Urothelium cell line (cell line): Measurements from ENCODE around the gene IQGAP3.

Source experiments
- DNase-seq: peaks from one replicate; pipeline ENCODE4 v3.0.0; 2011; ENCODE audit warnings: low spot score, mixed read lengths
- FAIRE-seq: peaks from 2 replicates; lab custom pipeline; 2011; peaks lifted over from hg19 to GRCh38; lab: Jason Lieb, UNC

The IQGAP3 gene

GRCh38 chr1:156516821-156517220, 55.5 kb downstream of the IQGAP3 start:
- no peak for FAIRE-seq
- no peak for DNase-seq

- FAIRE-seq, result no peak
- DNase-seq, result no peak
Measured at GRCh38 chr1:156515956-156516355, 56.4 kb downstream of the IQGAP3 start.

- no peak for FAIRE-seq
- DNase-seq, result no peak
Measured at GRCh38 chr1:156513185-156513584, 59.2 kb downstream of the IQGAP3 start.

GRCh38 chr1:156511644-156512043, 60.7 kb downstream of the IQGAP3 start:
- FAIRE-seq (no peak), DNase-seq (no peak)

GRCh38 chr1:156510709-156511108, 61.7 kb downstream of the IQGAP3 start:
- FAIRE-seq, result no peak
- no peak for DNase-seq

GRCh38 chr1:156509424-156510034, 62.8 kb downstream of the IQGAP3 start:
- FAIRE-seq (no peak), DNase-seq (no peak)

GRCh38 chr1:156508955-156509234, 63.5 kb downstream of the IQGAP3 start:
- DNase-seq, result no peak
- FAIRE-seq, result no peak

GRCh38 chr1:156508205-156508954, 64.0 kb downstream of the IQGAP3 start:
- DNase-seq (no peak), FAIRE-seq (no peak)

- FAIRE-seq, result no peak
- DNase-seq, result no peak
Measured at GRCh38 chr1:156506450-156506849, 65.9 kb downstream of the IQGAP3 start.

GRCh38 chr1:156505679-156506298, 66.6 kb downstream of the IQGAP3 start:
- DNase-seq (no peak), FAIRE-seq (no peak)

- peak; percentile 9 for FAIRE-seq
Measured at GRCh38 chr1:156504821-156505678, 67.3 kb downstream of the IQGAP3 start.

GRCh38 chr1:156504438-156504813, 67.9 kb downstream of the IQGAP3 start:
- no peak for DNase-seq
- no peak for FAIRE-seq

More at GRCh38 chr1:156504821-156505678, 67.3 kb downstream of the IQGAP3 start:
- peak; percentile 95 for DNase-seq

- DNase-seq (no peak), FAIRE-seq (no peak)
Measured at GRCh38 chr1:156503698-156504437, 68.5 kb downstream of the IQGAP3 start.

GRCh38 chr1:156502894-156503697, 69.3 kb downstream of the IQGAP3 start:
- FAIRE-seq (no peak), DNase-seq (peak; percentile 89)

- no peak for DNase-seq
- FAIRE-seq, result no peak
Measured at GRCh38 chr1:156502391-156502893, 69.9 kb downstream of the IQGAP3 start.

GRCh38 chr1:156500793-156501506, 71.4 kb downstream of the IQGAP3 start:
- FAIRE-seq, result peak; percentile 62

GRCh38 chr1:156500543-156500792, 71.9 kb downstream of the IQGAP3 start, which contains the start of gene MEF2D:
TSS of gene MEF2D (minus strand) at chr1:156500775. CDS start at chr1:156483292, 17,483 bp downstream.
- DNase-seq, result no peak
- FAIRE-seq, result no peak

More at GRCh38 chr1:156500793-156501506, 71.4 kb downstream of the IQGAP3 start:
- DNase-seq, result peak; percentile 95

- no peak for DNase-seq
- no peak for FAIRE-seq
Measured at GRCh38 chr1:156499842-156500542, 72.4 kb downstream of the IQGAP3 start.
